GM21515 (cell line): ENCODE data around the gene OTX1.
"Not testable (repeated sequence)": the region's sequence is repeated elsewhere in the genome, so short reads cannot be mapped to it uniquely, and the experiment has no call there.

Experiments used
- ATAC-seq: cut with Tn5 transposase; IDR thresholded peaks from one replicate; pipeline ENCODE4 v1.9.1; 2021; ENCODE audit not compliant: unreplicated experiment

The OTX1 gene

DNA sequence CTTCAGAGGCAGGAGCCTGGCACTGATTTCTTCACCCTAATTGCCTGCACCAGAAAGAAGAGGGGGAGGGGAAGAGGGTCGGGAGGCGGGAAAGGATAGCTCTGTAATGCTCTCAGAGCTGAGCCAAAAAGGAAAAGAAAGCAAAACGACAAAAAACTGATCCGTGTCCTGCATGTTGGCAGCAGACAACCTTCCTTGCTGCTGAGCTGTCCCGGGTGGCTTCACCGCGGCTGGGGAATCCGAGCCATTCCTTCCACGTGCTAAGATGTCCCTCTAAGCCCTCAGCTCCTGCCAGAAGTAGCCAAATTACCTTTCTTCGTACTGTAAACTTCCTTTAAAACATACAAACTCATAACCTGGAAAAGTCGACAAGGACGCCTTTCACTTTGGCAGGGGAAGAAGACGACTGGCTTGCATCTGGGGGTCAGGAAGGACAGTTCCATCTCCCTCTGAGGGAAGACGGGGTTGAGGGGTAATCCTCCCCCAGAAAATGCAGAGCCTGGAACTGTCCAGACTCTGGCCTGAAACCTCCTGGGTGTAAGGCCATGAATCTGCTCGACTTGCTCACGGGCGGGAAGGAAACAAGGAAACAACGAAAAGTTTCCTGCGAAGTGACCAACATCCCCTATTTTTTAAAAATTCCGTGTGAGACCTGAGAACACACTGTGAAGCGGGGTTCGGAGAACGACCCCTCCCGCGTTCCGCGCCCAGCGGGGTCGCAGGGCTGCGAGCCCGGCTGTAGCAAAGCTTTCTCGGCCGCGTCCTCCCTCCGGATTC, 7.7 kb downstream of the OTX1 start:
- ATAC-seq, result no peak

DNA sequence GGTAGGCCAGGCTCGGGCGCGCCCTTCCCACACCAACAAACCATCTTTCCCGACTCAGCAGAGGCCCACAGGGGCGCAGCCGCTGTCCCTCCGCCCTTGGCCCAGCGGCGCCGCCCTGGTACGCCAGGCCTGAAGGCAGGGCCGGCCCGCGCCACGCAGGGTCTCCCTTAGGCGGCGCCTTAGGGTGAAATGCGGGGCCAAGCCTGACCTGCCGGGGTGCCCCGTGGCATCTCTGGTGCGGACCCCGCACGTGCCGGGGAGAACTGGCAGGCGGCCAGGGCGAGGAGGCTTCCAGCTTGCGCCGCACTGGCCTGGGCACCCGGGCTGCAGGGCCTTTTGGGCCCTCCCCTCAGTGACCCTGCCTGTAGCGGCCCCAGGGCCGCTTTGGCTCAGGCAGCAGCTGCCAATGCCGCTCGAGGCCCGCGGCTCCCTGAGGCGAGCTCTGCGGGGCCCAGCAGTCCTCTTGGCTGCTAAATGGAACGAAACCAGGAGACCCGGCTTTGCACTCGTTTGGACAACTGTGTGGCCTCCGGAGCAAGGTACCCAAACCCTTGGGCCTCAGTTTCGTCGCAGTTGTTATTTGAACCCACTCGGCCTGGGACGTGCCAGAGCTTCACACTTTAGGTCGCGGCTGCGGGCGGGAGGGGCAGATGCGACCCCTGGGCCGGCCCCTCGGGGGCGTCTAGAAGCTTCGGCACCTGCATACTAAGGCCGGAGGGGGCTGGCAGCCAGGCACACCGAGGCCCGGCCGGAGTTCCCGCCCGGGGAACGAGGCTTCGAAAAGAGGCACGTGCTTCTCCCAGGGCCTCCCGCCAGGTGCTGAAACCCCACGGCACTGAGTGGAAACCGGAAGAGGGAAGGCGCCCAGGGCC, 8.5 kb downstream of the OTX1 start:
- no peak for ATAC-seq

DNA sequence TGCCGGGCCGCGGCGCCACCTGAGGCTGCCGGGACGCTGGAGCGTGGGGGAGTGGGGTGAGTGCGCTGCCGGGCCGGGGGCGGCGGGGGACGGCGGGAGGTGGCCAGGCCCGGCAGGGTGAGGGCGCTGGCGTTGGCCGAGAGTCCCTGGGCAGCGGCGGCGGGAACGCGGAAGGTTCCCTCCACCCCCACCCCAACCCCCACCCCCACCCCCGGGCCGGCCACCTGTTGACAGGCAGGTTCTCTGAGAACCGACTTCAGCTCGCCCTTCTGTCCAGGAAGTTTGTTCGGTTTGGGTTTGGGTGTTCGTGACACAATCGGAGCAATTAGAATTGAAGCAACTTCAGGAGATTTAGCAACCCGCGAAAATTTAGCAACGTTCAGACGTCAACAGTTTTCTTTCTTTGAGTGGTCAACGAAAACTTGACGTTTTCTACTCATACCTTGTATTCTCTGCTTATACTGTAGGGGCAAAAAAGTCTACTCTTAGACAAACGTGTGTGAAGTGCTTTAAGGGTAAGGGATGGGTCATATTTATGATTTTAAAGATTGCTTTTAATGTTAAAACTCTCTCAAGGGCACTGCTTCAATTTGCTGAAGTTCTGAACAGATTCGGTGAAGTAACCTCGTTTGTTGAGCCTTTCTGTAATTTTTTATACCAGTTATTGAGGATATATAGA, 9.3 kb downstream of the OTX1 start:
- no peak for ATAC-seq

DNA sequence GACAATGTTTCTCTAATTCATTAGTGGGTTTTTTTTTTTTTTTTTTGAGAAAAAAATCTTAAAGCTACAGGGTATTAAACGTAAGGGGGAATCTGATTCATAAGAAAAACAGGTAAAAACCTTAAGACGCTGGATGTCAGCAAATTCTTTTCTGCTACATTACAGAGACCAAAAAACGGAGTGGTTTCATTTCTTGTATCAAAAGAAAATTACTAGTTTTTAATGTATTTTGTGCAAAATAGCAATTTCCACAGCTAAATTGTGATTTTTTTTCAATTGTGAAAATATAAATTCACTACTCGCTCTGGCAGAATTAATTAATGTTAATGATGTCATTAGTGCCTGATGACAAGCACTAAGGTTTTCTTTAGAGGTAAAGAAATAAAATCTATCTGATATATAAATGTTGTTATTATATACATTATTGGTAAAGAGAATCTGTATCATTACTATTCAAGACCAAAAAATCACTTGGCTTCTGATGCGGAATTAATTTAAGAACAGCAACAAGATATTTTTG, 9.9 kb downstream of the OTX1 start:
- no peak for ATAC-seq

DNA sequence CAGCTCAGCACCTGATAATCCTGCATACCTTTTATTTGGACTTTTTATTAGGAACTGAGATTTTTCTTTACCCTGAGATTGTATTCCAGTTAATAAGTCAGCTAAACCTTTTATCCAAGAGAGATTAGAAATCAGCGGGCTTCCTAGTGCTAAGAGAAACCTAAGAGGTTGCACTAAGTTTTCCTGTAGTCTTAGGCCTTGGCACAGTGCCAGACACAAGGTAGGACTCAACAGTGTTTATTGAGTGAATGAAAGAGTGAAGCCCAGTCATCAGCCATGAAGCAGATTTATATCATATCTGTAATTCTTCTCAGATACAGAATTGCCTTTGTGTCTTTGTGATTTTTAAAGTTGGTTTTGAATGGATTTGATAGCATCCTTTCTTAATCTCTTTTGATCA, 13.6 kb downstream of the OTX1 start:
- no peak for ATAC-seq

DNA sequence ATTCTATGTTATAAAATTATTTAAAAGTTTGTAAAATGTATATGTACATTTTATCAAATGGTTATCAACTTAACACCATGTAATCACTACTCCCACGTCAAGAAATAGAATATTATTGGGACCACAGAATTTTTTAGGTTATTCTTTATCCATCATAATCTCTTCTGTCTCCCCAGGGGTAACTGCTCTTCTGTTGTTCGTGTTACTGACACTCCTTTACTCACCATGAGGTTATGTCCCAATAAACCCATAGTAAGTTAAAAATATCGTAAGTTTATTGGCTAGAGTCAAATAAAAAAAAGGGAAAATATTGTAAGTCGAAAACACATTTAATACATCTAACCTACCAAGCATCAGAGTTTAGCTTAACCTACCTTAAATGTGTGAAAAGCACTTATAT, 14.0 kb downstream of the OTX1 start:
- no peak for ATAC-seq

DNA sequence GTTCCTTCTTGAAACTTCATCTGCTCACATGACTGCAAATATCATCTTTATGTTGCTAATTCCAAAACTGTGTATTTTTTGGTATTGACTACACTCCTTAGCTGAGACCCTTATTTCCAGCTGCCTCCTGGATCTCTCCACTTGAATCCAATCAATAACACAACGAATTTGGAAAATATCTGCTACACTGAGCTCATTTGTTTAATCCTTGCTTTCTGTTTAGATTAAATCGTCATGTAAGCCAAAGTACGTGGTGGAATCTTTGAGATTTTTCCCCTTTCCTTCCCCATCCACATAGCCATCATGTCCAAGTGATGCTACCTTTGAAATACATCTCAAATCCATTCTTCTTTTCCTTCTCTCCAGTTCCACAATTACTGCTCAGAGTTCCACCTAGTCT, 15.6 kb downstream of the OTX1 start:
- ATAC-seq, result no peak

DNA sequence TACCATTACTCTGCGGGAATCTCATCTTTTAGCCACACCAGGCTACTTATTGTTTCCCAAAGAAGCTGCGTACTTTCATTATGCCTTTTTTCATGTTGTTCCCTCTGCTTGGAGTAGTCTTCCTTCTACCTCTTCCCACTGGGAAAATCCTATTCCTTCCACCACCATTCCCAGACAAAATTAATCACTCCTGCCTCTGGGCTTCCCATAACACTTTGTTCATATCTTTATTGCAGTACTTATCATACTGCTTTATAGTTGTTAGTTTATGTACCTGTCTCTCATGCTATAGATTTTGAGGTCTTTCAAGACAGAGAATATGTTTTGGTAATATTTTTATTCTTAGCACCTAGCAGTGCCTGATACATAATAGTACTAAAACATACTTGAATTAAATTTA, 16.2 kb downstream of the OTX1 start:
- no peak for ATAC-seq

DNA sequence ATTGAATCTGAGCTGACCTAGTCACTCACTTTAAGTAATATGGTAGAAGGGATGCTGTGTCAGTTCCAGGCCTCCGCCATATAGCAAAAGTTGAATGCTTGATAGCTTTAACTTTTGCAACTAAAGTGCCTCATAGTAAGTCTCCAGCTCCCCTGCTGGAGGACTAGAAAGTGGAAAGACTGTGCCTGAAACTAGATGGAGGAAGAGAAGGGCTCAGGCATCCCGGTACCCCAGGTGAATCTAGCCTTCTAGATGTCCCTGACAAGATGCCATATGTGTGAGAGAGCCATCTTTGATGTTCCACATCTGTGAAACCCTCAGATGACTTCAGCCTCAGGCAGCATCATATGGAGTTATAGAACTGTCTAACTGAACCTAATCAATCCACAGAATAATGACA, 21.0 kb downstream of the OTX1 start:
- ATAC-seq, result no peak

DNA sequence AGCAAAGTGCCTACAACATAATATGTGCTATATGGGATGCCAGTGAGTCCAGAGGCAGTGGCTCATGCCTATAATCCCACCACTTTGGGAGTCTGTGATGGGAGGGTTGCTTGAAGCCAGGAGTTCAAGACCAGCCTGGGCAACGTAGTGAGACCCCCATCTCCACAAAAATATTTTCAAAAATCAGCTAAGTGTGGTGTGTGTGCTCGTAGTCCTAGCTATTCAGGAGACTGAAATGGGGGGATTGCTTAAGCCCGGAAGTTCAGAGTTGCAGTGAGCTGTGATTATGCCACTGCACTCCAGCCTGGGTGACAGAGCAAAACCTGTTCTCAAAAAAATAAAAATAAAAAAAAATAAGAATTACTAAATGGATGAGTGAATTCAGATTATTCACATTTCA, 23.4 kb downstream of the OTX1 start:
- ATAC-seq, result no peak

DNA sequence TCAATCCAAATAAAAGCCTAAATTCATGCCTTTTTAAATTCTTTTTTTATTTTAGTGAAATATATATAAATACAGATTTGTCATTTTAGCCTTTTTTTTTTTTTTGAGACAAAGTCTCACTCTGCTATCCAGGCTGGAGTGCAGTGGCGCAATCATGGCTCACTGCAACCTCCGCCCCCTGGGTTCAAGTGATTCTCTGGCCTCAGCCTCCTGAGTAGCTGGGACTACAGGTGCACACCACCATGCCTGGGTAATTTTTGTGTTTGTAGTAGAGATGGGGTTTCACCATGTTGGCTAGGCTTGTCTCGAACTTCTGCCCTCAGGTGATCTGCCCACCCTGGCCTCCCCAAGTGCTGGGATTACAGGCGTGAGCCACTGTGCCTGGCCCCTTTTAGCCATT, 23.8 kb downstream of the OTX1 start:
- not testable (repeated sequence) for ATAC-seq

DNA sequence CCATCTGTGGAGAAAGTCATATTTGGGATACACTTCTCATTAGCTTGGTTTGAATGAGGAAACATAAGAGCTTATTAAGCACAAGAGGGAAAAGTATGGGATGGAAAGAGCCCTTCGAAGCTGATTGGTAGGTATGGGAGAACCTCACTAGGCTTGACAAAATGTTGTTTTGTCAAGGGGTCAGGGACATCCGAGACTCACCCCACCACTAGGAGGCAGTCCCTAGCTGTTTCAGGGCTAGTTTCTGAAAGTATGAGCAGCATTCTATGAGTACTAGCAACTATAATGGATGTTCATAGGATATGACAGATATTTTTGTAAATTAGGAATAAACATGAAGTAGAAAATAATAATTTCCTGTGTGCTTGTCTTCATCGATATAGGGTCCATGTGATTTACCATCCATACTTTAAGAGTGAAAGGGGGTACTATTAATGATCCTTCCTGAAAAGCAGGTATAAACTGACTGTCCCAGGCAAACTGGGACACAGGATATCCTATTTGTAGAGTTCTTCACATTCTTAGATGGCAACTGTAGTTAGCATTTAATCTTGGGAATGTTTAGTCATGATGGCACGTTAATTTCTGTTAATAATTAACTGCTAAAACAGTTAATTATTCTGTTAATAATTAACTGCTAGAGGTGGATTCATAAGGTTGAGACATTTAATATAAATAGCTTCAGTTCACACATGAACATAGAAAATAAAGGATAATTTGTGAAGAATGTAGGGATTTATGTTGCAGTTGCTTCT, 28.4 kb downstream of the OTX1 start:
- ATAC-seq, result no peak

DNA sequence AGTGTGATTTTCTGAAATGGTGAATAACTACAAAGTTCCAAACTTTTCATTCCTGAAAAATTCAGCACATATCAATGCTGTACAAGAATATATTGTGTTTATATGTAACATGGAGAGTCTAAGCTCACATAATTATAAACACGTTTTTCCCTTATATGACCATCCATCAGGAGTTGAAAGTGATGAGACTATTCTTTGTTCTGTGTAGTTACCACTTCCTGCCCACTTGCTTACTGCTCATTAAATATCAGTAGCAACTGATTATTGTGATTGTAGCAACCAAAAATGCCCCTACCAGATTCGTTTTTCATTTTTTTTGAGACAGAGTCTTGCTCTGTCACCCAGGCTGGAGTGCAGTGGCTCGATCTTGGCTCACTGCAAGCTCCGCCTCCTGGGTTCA, 30.8 kb downstream of the OTX1 start:
- no peak for ATAC-seq

DNA sequence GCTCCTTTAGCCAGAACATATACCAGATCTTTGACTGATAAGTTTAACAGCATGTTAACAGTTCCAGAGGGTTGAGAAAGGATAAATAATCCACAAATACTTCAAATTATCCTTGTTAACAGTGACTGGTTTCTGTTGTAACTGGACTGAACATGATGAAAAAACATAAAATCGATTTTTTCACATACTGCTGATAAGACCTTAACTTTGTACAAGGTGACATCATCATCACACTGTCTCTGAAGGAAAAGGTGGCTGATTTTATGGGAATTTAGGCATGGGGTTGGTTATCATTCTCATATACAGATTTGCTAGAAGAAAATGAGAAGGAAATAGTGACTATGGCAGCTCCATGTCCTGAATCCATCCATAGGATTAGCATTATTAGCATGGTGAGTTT, 36.1 kb downstream of the OTX1 start:
- no peak for ATAC-seq

DNA sequence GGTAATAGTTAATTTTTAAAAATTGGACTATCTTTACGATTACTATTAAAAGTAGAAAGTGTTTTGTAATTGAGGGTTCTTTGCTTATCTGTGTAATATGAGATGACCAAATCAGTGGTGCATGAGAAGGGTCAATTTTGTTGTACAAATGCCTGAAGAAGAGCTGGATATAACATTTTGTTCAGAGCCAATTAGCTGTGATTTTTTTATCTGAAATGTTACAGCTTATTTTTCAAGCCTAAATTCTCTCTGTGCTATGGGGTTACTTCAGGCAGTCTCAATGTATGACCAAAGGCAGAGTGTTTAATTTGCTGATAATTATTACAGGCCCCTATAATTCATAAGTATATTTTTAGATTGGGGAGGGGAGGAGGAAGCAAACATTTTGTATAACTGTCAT, 41.8 kb downstream of the OTX1 start:
- ATAC-seq, result no peak

DNA sequence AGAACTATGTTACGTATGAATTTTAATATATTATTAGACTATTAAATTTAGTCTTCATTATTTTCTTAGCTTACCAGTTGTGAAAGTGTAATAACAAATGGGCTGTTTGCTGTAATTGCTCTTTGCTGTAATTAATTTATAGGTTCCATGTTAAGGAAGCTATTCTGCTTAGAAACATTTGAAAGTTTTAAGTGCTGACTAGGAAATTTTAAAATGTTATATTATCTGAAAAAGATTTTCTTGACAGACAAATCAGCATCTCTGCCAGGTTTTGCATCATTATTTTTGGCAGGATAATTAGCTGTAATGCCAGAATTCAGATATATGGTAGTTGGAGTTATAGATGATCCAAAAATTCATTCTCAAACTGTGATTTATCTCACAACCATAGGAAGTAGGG, 42.2 kb downstream of the OTX1 start:
- no peak for ATAC-seq

DNA sequence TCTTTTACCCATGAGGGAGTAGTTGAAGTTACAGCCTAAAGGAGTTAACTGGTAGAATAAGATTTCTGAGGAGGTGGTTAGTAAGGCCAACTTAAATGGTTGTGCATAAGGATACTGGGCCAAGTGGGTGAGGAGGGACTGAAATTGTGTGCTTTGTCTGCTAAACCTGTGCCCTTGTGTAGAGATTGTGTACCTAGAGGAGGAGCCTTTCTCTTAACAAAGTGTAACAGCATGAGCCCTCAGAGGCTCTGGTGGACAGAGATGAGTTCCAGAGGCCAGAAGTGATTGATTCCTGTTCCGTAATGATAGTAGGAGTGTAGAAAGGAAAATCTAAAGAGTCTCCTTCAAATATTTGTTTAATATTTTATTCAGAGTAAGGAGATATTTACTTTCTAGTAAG, 42.9 kb downstream of the OTX1 start:
- ATAC-seq, result no peak

DNA sequence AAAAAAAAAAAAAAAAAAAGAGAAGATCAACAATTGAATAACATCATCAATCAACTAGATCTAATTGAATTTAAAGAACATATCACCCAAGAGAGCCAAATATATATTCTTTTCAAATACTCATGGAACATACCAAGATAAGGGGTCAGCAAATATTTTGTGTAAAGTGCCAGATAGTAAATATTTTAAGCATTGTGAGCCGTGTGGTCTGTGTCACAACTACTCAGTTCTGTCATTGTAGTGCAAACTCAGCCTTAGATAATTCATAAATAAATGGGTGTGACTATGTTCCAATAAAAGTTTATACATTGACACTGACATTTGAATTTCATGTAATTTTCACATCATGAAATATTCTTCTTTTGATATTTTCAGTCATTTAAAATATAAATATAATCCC, 45.9 kb downstream of the OTX1 start:
- ATAC-seq, result no peak

DNA sequence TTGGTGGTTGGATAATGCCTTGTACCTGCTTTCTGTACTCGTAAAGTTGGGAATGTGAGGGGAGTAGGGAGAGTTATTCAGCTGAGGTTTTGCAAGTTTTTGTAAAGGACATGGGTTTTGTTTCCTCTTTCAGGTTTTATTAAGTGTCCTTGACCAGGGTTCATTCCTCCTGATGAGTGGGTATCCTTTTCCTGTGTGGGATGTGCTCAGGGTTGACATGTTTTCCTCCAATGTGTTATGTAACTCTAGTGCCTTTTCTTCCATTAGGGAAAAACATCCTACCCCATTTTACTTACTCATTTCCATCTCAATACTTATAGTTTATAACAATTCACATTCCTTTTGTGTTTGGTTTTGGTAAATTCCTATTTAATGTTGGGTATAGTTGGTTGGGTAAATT, 48.4 kb downstream of the OTX1 start:
- no peak for ATAC-seq

DNA sequence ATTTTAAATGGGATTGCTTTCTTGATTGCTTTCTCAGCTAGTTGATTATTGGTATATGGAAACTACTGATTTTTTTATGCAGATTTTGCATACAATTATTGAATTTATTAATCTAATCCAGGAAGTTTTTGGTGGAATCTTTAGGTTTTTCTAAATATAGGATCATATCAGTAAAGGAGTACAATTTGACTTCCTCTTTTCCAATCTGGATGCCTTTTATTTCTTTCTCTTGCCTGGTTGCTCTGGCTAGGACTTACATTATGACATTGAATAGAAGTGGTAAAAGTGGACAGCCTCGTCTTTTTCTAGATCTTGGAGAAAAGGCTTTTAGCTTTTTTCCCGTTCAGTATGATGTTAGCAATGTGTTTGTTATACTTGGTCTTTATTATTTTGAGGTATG, 51.3 kb downstream of the OTX1 start:
- ATAC-seq, result no peak

DNA sequence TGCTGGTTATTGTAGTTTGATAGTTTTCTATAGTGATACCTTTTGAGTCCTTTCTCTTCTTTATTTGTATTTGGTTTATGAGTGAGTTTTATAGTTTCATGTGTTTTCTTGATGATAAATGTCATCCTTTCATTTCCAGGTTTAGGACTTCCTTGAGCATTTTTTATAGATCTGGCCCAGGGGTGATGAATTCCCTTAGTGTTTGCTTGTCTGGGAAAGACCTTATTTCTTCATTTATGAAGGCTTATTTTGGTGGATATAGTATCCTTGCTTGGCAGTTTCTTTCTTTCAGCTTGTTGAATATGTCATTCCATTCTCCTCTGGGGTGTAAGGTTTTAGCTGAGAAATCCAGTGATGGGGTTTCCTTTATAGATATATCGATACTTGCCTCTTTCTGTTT, 53.9 kb downstream of the OTX1 start:
- no peak for ATAC-seq
